Measurements from ENCODE around the gene LDHAL6B.

The LDHAL6B gene

GRCh38 chr15:59252137-59252536, 45.5 kb downstream of the LDHAL6B start:
- no peak overlapping the region for H3K4me3 ChIP-seq (IDR thresholded peaks at IDR 0.05; ENCODE audit: insufficient read depth, low read depth, low read length)
- no peak overlapping the region for H3K27ac ChIP-seq
- no peaks in the 10 kb centered on the region for H3K36me3 ChIP-seq (ENCODE audit: insufficient read depth)
- peaks cover 5% of the 10 kb centered on the region for H3K4me1 ChIP-seq (ENCODE audit: low read depth, poor library complexity, severe bottlenecking)
- H4K20me1 ChIP-seq (ENCODE audit: insufficient read depth), result no peaks in the 10 kb centered on the region
- no peaks in the 10 kb centered on the region for H3K79me2 ChIP-seq (ENCODE audit: insufficient read depth, low read depth)
- no peak for TF ChIP-seq CTCF (conservative IDR thresholded peaks at IDR 0.05; ENCODE audit: low read depth, low read length)
- no peak overlapping the region for H2AFZ ChIP-seq (ENCODE audit: low read depth)
- H3K4me2 ChIP-seq, result no peak overlapping the region
- no peak overlapping the region for H3K9ac ChIP-seq
- H3K27me3 ChIP-seq (ENCODE audit: insufficient read depth, low read depth), result no peaks in the 10 kb centered on the region

GRCh38 chr15:59255680-59256336, 49.2 kb downstream of the LDHAL6B start:
- H4K20me1 ChIP-seq (ENCODE audit: insufficient read depth), result no peaks in the 10 kb centered on the region
- H3K79me2 ChIP-seq (ENCODE audit: insufficient read depth, low read depth), result no peaks in the 10 kb centered on the region

GRCh38 chr15:59256482-59256881, 49.8 kb downstream of the LDHAL6B start:
- H3K79me2 ChIP-seq (ENCODE audit: insufficient read depth, low read depth), result no peaks in the 10 kb centered on the region
- no peaks in the 10 kb centered on the region for H4K20me1 ChIP-seq (ENCODE audit: insufficient read depth)
- H3K4me2 ChIP-seq, result no peak overlapping the region
- H2AFZ ChIP-seq (ENCODE audit: low read depth), result no peak overlapping the region
- no peak overlapping the region for H3K4me3 ChIP-seq (IDR thresholded peaks at IDR 0.05; ENCODE audit: insufficient read depth, low read depth, low read length)
- no peak overlapping the region for H3K9ac ChIP-seq
- H3K27ac ChIP-seq, result no peak overlapping the region
- no peak for TF ChIP-seq CTCF (conservative IDR thresholded peaks at IDR 0.05; ENCODE audit: low read depth, low read length)
- peaks cover 5% of the 10 kb centered on the region for H3K4me1 ChIP-seq (ENCODE audit: low read depth, poor library complexity, severe bottlenecking)
- no peaks in the 10 kb centered on the region for H3K36me3 ChIP-seq (ENCODE audit: insufficient read depth)
- H3K27me3 ChIP-seq (ENCODE audit: insufficient read depth, low read depth), result no peaks in the 10 kb centered on the region

More at GRCh38 chr15:59255680-59256336, 49.2 kb downstream of the LDHAL6B start:
- no peak for TF ChIP-seq CTCF (conservative IDR thresholded peaks at IDR 0.05; ENCODE audit: low read depth, low read length)
- H2AFZ ChIP-seq (ENCODE audit: low read depth), result no peak overlapping the region
- no peak overlapping the region for H3K27ac ChIP-seq
- no peaks in the 10 kb centered on the region for H3K36me3 ChIP-seq (ENCODE audit: insufficient read depth)
- no peaks in the 10 kb centered on the region for H3K27me3 ChIP-seq (ENCODE audit: insufficient read depth, low read depth)
- H3K9ac ChIP-seq, result no peak overlapping the region
- H3K4me1 ChIP-seq (ENCODE audit: low read depth, poor library complexity, severe bottlenecking), result peaks cover 5% of the 10 kb centered on the region
- no peak overlapping the region for H3K4me2 ChIP-seq
- H3K4me3 ChIP-seq (IDR thresholded peaks at IDR 0.05; ENCODE audit: insufficient read depth, low read depth, low read length), result no peak overlapping the region

GRCh38 chr15:59257140-59257539, 50.5 kb downstream of the LDHAL6B start:
- TF ChIP-seq CTCF (conservative IDR thresholded peaks at IDR 0.05; ENCODE audit: low read depth, low read length), result no peak
- H3K27ac ChIP-seq, result no peak overlapping the region
- H3K27me3 ChIP-seq (ENCODE audit: insufficient read depth, low read depth), result no peaks in the 10 kb centered on the region
- H3K4me2 ChIP-seq, result no peak overlapping the region
- no peak overlapping the region for H2AFZ ChIP-seq (ENCODE audit: low read depth)
- no peak overlapping the region for H3K4me3 ChIP-seq (IDR thresholded peaks at IDR 0.05; ENCODE audit: insufficient read depth, low read depth, low read length)
- peaks cover 5% of the 10 kb centered on the region for H3K4me1 ChIP-seq (ENCODE audit: low read depth, poor library complexity, severe bottlenecking)
- no peaks in the 10 kb centered on the region for H3K79me2 ChIP-seq (ENCODE audit: insufficient read depth, low read depth)
- no peaks in the 10 kb centered on the region for H3K36me3 ChIP-seq (ENCODE audit: insufficient read depth)
- no peaks in the 10 kb centered on the region for H4K20me1 ChIP-seq (ENCODE audit: insufficient read depth)
- H3K9ac ChIP-seq, result no peak overlapping the region
